ENCODE results near the gene ZBTB8OS.

The ZBTB8OS gene

DNA sequence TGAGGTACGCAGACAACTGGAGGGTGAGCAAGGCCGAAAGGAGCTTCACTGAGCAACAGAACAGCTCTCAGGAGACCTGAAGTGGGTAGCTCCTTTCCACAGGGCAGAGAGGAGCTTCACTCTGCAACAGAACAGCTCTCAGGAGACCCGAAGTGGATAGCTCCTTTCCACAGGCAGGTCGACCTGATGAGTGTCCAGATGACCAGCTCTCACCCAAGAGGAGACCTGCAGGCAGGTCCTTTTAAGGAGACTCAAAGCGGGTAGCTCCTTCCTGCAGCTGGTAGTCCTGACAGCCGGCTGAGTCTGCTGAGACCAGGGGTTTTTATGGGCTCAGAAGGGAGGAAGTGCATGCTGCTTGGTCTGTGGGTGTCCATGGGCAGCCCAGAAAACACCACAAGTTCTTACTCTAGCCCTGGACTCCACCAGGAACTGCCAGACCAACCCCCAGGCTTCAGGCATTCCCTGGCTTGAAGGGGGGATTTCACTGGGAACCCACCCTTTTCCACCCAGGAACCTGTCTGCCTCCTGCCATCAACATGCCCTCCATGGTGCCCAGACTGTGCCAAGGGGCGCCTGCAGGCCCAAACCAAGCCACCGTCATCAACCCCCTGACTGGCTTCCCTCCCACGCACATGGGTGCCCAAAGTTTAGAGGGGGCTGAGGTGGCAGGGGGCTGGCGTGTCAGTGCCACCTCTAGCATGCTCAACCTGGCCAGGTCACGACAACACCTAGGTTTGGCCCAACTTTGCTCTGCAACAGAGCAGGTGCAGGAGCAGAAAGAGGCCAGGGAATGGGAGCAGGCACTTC lies 43.6 kb downstream of the ZBTB8OS start:
- no peak for DNase-seq

DNA sequence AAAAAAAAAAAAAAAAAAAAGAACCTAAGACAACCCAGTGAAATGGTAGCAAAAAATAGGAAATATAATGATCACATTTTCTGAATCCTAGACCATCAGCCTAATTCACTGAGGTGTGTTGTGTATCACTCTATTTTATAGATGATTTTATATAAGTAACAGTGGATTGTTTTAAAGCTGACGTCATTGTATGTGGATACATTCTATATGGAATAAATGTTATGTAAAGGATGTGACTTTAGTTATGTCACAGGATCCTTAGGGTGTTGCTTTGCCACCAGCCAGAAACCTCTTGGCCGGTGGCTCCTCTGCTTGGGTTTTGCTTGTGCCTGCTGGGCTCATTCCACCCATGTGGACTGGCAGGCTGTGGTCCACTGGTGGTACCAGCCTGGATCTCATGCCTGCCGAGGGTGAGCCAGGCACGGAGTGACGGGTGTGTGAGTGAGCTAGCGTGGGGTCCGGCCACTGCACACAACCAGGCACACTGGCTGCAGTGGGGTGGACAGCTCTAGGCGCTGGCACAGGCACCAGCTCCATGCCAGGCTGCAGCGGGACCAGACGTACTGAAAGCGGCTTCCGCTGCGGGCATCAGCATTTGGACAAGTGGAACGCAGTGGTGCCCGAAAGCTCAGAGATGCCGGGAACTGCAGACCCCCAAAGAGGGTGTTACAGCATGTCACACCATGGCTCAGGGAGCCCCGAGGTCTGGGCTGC lies 44.5 kb downstream of the ZBTB8OS start:
- no peak for DNase-seq

DNA sequence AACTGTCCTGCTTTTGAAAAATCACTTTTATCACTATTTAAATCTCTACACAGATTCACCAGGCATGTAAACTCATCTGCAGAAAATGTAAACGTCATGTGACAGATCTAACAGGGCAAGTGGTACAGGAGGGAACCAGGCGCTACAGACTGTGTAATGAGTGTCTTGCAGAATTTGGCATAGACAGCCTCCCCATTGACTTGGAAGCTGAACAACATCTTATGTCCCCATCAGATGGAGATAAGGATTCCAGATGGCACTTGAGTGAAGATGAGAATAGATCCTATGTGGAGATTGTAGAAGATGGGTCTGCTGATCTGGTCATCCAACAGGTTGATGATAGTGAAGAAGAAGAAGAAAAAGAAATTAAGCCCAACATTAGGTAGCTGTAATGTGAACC lies 50.3 kb downstream of the ZBTB8OS start:
- no peak for DNase-seq

DNA sequence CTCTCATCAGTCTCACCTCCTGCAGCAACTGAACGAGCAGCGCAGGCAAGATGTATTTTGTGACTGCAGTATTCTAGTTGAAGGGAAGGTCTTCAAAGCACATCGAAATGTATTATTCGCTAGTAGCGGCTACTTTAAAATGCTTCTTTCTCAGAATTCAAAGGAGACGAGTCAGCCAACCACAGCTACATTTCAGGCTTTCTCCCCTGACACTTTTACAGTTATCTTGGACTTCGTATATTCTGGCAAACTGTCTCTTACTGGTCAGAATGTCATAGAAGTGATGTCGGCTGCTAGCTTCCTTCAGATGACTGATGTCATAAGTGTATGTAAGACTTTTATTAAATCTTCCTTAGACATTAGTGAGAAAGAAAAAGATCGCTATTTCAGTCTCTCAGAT lies 57.4 kb downstream of the ZBTB8OS start:
- no peak for DNase-seq

DNA sequence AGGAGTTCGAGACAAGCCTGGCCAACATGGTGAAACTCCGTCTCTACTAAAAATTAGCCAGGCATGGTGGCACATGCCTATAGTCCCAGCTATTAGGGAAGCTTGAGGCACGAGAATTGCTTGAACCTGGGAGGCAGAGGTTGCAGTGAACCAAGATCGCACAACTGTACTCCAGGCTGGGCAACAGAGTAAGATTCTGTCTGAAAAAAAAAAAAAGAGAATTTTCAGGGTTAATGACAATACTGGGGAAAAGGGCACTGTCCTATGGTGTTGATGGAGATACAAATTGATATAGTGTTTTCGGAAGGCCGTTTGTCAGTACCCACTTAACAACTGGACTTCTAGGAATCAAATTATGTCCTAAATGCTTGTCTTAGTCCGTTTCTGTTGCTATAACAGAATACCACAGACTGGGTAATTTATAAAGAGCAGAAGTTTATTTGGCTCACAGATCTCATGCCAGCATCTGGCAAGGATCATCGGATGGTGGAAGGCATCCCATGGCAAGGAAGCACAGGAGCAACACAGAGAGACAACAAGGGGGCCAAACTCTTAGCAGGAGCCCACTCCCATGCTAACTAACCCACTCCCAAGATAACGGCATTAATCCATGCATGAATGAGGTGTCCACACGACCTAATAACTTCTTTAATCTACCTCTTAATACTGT lies 69.9 kb downstream of the ZBTB8OS start:
- no peak for DNase-seq

Data from activated naive CD4-positive, alpha-beta T cell (primary cell).